GM23338 (cell line): Measurements from ENCODE around the gene HDGFL2. TPM values are rescaled to one million over a fixed set of nuclear protein-coding genes. Genes with fewer than 3 reads are reported as not detected.

Source experiments
- ATAC-seq: fragments of 200-7000 bp; cut with Tn5 transposase; 3 replicates; pipeline ENCODE4 v1.9.1; 2020
- DNase-seq: peaks from one replicate; pipeline ENCODE4 v3.0.0-alpha.2; 2015; ENCODE audit warnings: low spot score
- H2AFZ ChIP-seq: fragments of 200-600 bp; sonication (generic); 2 replicates; pipeline ENCODE4 v1.8.0; 2016; ENCODE audit warnings: antibody characterized with exemption, mild to moderate bottlenecking, moderate library complexity
- H3F3A ChIP-seq: fragments of 200-600 bp; sonication (generic); replicated peaks from 2 replicates; pipeline ENCODE4 v1.8.0; 2017; ENCODE audit warnings: antibody characterized with exemption, mixed run types, low read depth
- H3K27ac ChIP-seq: fragments of 200-600 bp; sonication (generic); 2 replicates; pipeline ENCODE4 v1.6.1; 2016; ENCODE audit warnings: low read depth
- H3K27me3 ChIP-seq: fragments of 200-600 bp; sonication (generic); 2 replicates; pipeline ENCODE4 v1.8.0; 2016; ENCODE audit warnings: mild to moderate bottlenecking, mixed run types, moderate library complexity; ENCODE audit not compliant: insufficient read depth
- H3K36me3 ChIP-seq: fragments of 200-600 bp; sonication (generic); 2 replicates; pipeline ENCODE4 v1.8.0; 2016; ENCODE audit warnings: mild to moderate bottlenecking; ENCODE audit not compliant: insufficient read depth
- H3K4me1 ChIP-seq: fragments of 200-600 bp; sonication (generic); 2 replicates; pipeline ENCODE4 v1.8.0; 2016; ENCODE audit warnings: mild to moderate bottlenecking, moderate library complexity; ENCODE audit not compliant: insufficient read depth
- H3K4me2 ChIP-seq: fragments of 200-600 bp; sonication (generic); 2 replicates; pipeline ENCODE4 v1.7.1; 2017; ENCODE audit warnings: mixed run types
- H3K4me3 ChIP-seq: fragments of 200-600 bp; sonication (generic); 2 replicates; pipeline ENCODE4 v1.6.1; 2016; ENCODE audit warnings: mixed run types
- H3K79me2 ChIP-seq: fragments of 200-600 bp; sonication (generic); replicated peaks from 2 replicates; pipeline ENCODE4 v1.8.0; 2017; ENCODE audit warnings: mild to moderate bottlenecking; ENCODE audit not compliant: insufficient read depth
- H3K9me2 ChIP-seq: fragments of 200-600 bp; sonication (generic); 2 replicates; pipeline ENCODE4 v1.8.0; 2017; ENCODE audit not compliant: insufficient read depth
- H4K20me1 ChIP-seq: fragments of 200-600 bp; sonication (generic); replicated peaks from 2 replicates; pipeline ENCODE4 v1.8.0; 2017; ENCODE audit warnings: mild to moderate bottlenecking; ENCODE audit not compliant: insufficient read depth
- H3K27ac Mint-ChIP-seq: 2 replicates; pipeline ENCODE4 v1.8.0; 2020; ENCODE audit warnings: inconsistent platforms, mild to moderate bottlenecking, moderate library complexity, mixed read lengths
- H3K27me3 Mint-ChIP-seq: 3 replicates; pipeline ENCODE4 v1.8.0; 2022; ENCODE audit warnings: low read depth, mild to moderate bottlenecking, moderate library complexity, mixed read lengths, inconsistent platforms; ENCODE audit not compliant: insufficient read depth, poor library complexity
- H3K36me3 Mint-ChIP-seq: 3 replicates; pipeline ENCODE4 v1.8.0; 2021; ENCODE audit warnings: low read depth, mild to moderate bottlenecking, inconsistent platforms, moderate library complexity, mixed read lengths
- H3K4me1 Mint-ChIP-seq: 3 replicates; pipeline ENCODE4 v1.8.0; 2020; ENCODE audit warnings: mild to moderate bottlenecking, inconsistent platforms, mixed read lengths
- H3K4me3 Mint-ChIP-seq: 3 replicates; pipeline ENCODE4 v1.8.0; 2021; ENCODE audit warnings: moderate library complexity, mild to moderate bottlenecking, inconsistent platforms, mixed read lengths
- H3K9me3 Mint-ChIP-seq: 3 replicates; pipeline ENCODE4 v1.8.0; 2020; ENCODE audit warnings: moderate library complexity, mild to moderate bottlenecking, inconsistent platforms, mixed read lengths
- CREB1 ChIP-seq: fragments of 250-450 bp; sonication (Bioruptor Pico); IDR thresholded peaks from 2 replicates; pipeline ENCODE4 v1.5.0; 2020; ENCODE audit warnings: low read depth, mild to moderate bottlenecking, moderate library complexity
- ETS1 ChIP-seq: IDR thresholded peaks from 2 replicates; pipeline ENCODE4 v1.6.1; 2016; ENCODE audit warnings: antibody characterized with exemption
- NANOG ChIP-seq: IDR thresholded peaks from 2 replicates; pipeline ENCODE4 v1.6.1; 2016; ENCODE audit warnings: antibody characterized with exemption, borderline replicate concordance
- ZNF331 ChIP-seq: fragments of 250-450 bp; sonication (Bioruptor Pico); IDR thresholded peaks from 2 replicates; pipeline ENCODE4 v1.5.0; 2020; ENCODE audit warnings: low read depth, mild to moderate bottlenecking, moderate library complexity
- polyA plus RNA-seq: library from polyadenylated mRNA; unstranded; fragments of >200 nt; fragmentation: Nextera tagmentation; extraction: Ambion mirVana; gene quantifications from 2 replicates; pipeline ENCODE4 v1.2.1, GENCODE V29; 2016
- total RNA-seq: library from RNA; depleted of rRNA; stranded (reverse); fragments of >200 nt; shearing (Covaris generic); gene quantifications from 2 replicates; pipeline ENCODE4 v1.2.3, GENCODE V29; 2014
- TF ChIP-seq, protein P1 (sequence below), 2 experiments: fragments of 200-600 bp in 1 of 2; sonication (generic) in 1 of 2; conservative IDR thresholded peaks; 2 replicates each; pipeline versions ENCODE4 v1.5.1 to v1.6.1; 2016 to 2017; ENCODE audit warnings: antibody characterized with exemption in 2 of 2, low read depth in 2 of 2, mild to moderate bottlenecking in 2 of 2, moderate library complexity in 1 of 2
- TF ChIP-seq, protein P2 (sequence below): IDR thresholded peaks from one replicate; pipeline ENCODE4 v1.6.1; 2018; ENCODE audit warnings: antibody characterized with exemption; ENCODE audit not compliant: unreplicated experiment

HDGFL2 gene
- total and polyA plus RNA-seq, 2 experiments from 2014 or later = 64.8 to 113 TPM

GRCh38 chr19:4494691-4495064 is 22.6 kb downstream of the HDGFL2 start:
- no peak for DNase-seq
- Mint-ChIP-seq H3K27me3 (no peaks in the 10 kb centered on the region), H3K36me3 (peaks cover 33% of the 10 kb centered on the region), H3K9me3 (no peaks in the 10 kb centered on the region), H3K4me3 (no peak overlapping the region), H3K4me1 (no peaks in the 10 kb centered on the region), H3K27ac (no peak overlapping the region)
- no peaks in the 10 kb centered on the region for H3K79me2 ChIP-seq
- no peaks in the 10 kb centered on the region for H3K9me2 ChIP-seq
- peaks cover 20% of the 10 kb centered on the region; the same call in 1 of the 2 replicates for H3K36me3 ChIP-seq
- H2AFZ ChIP-seq = no peak overlapping the region
- H3K4me2 ChIP-seq = no peak overlapping the region
- ATAC-seq = no peak
- no peak overlapping the region for H3K4me3 ChIP-seq
- TF ChIP-seq ZNF331 = no peak
- TF ChIP-seq, protein P1, sequence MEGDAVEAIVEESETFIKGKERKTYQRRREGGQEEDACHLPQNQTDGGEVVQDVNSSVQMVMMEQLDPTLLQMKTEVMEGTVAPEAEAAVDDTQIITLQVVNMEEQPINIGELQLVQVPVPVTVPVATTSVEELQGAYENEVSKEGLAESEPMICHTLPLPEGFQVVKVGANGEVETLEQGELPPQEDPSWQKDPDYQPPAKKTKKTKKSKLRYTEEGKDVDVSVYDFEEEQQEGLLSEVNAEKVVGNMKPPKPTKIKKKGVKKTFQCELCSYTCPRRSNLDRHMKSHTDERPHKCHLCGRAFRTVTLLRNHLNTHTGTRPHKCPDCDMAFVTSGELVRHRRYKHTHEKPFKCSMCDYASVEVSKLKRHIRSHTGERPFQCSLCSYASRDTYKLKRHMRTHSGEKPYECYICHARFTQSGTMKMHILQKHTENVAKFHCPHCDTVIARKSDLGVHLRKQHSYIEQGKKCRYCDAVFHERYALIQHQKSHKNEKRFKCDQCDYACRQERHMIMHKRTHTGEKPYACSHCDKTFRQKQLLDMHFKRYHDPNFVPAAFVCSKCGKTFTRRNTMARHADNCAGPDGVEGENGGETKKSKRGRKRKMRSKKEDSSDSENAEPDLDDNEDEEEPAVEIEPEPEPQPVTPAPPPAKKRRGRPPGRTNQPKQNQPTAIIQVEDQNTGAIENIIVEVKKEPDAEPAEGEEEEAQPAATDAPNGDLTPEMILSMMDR (conservative IDR thresholded peaks at IDR 0.05; ENCODE audit: low read depth in 2 of 2) = no peak
- no peak for TF ChIP-seq ETS1
- no peak for TF ChIP-seq CREB1 (CRISPR knock-in tag)
- no peaks in the 10 kb centered on the region; the same call in 1 of the 2 replicates for H4K20me1 ChIP-seq
- H3K27ac ChIP-seq = no peak overlapping the region
- no peaks in the 10 kb centered on the region for H3K4me1 ChIP-seq
- 0 out of 2 replicates have a peak, but pooled peaks cover 9% of the 10 kb centered on the region for H3F3A ChIP-seq
- H3K27me3 ChIP-seq = no peaks in the 10 kb centered on the region

DNA sequence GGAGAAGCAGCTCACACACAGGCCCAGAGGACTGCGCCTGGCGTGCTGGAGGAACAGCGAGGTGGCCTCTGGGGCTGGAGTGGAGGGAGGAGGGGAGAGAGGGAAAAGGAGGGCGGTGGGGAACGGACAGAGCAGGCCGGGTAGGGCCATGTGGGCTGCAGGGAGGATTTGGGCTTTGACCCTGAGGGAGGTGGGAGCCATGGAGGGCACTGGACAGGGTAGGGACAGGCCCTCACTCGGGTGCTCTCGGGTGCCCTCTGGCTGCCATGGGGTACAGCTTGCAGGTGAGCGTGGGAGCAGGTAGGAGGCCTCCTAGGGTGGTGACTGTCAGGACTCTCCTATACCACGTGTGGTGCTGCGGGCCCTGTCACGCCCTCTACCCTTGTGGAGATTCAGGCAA is 23.4 kb downstream of the HDGFL2 start:
- ATAC-seq (peak; percentile 80), DNase-seq (peak; percentile 44)
- H3K79me2 ChIP-seq = no peaks in the 10 kb centered on the region
- Mint-ChIP-seq H3K27ac (no peak overlapping the region), H3K9me3 (no peaks in the 10 kb centered on the region), H3K4me3 (no peak overlapping the region), H3K27me3 (no peaks in the 10 kb centered on the region), H3K36me3 (peaks cover 28% of the 10 kb centered on the region), H3K4me1 (no peaks in the 10 kb centered on the region)
- H3K4me1 ChIP-seq = no peaks in the 10 kb centered on the region
- no peak overlapping the region for H3K27ac ChIP-seq
- H3F3A ChIP-seq = 0 out of 2 replicates have a peak, but pooled peaks cover 7% of the 10 kb centered on the region
- H3K36me3 ChIP-seq = peaks cover 14% of the 10 kb centered on the region; the same call in 1 of the 2 replicates
- H3K4me2 ChIP-seq = no peak overlapping the region
- no peaks in the 10 kb centered on the region for H3K27me3 ChIP-seq
- no peaks in the 10 kb centered on the region for H3K9me2 ChIP-seq
- no peaks in the 10 kb centered on the region; the same call in 1 of the 2 replicates for H4K20me1 ChIP-seq
- TF ChIP-seq, protein P2, sequence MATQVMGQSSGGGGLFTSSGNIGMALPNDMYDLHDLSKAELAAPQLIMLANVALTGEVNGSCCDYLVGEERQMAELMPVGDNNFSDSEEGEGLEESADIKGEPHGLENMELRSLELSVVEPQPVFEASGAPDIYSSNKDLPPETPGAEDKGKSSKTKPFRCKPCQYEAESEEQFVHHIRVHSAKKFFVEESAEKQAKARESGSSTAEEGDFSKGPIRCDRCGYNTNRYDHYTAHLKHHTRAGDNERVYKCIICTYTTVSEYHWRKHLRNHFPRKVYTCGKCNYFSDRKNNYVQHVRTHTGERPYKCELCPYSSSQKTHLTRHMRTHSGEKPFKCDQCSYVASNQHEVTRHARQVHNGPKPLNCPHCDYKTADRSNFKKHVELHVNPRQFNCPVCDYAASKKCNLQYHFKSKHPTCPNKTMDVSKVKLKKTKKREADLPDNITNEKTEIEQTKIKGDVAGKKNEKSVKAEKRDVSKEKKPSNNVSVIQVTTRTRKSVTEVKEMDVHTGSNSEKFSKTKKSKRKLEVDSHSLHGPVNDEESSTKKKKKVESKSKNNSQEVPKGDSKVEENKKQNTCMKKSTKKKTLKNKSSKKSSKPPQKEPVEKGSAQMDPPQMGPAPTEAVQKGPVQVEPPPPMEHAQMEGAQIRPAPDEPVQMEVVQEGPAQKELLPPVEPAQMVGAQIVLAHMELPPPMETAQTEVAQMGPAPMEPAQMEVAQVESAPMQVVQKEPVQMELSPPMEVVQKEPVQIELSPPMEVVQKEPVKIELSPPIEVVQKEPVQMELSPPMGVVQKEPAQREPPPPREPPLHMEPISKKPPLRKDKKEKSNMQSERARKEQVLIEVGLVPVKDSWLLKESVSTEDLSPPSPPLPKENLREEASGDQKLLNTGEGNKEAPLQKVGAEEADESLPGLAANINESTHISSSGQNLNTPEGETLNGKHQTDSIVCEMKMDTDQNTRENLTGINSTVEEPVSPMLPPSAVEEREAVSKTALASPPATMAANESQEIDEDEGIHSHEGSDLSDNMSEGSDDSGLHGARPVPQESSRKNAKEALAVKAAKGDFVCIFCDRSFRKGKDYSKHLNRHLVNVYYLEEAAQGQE = no peak
- TF ChIP-seq NANOG (no peak), CREB1 (CRISPR knock-in tag) (no peak)
- TF ChIP-seq, protein P1 (conservative IDR thresholded peaks at IDR 0.05; ENCODE audit: low read depth in 2 of 2) = peak; percentile 31 to 65
- H2AFZ ChIP-seq = no peak overlapping the region
- H3K4me3 ChIP-seq = no peak overlapping the region
